CD4-positive, alpha-beta memory T cell (primary cell): ENCODE data around the gene NANOG. TPM values are rescaled to one million over a fixed set of nuclear protein-coding genes. Genes with fewer than 3 reads are reported as not detected.
"Not testable (repeated sequence)": the region's sequence is repeated elsewhere in the genome, so short reads cannot be mapped to it uniquely, and the experiment has no call there.

ENCODE experiments used
- CTCF ChIA-PET: fragments of 350-600 bp; sonication (Branson Sonifier 250); formaldehyde crosslinking; loops from one replicate; lab custom pipeline; 2021; ENCODE audit warnings: inconsistent platforms; ENCODE audit not compliant: partially characterized antibody; lab: Charles Lee
- POLR2A ChIA-PET: fragments of 350-600 bp; sonication (Branson Sonifier 250); formaldehyde crosslinking; loops from one replicate; lab custom pipeline; 2021; ENCODE audit not compliant: partially characterized antibody; lab: Charles Lee
- DNase-seq, 5 donors: peaks; one replicate each; pipeline versions ENCODE4 v3.0.0 to v3.0.0-alpha.2; 2020 to 2022; ENCODE audit warnings: mixed read lengths in 1 of 5
- H3K27ac ChIP-seq: one replicate; pipeline ENCODE4 v1.7.0; 2013; ENCODE audit warnings: low read depth, low read length
- H3K27me3 ChIP-seq: 2 replicates; pipeline ENCODE4 v1.7.0; 2013; ENCODE audit warnings: mild to moderate bottlenecking, low read length, moderate library complexity; ENCODE audit not compliant: insufficient read depth
- H3K36me3 ChIP-seq: 2 replicates; pipeline ENCODE4 v1.7.0; 2013; ENCODE audit warnings: mild to moderate bottlenecking, low read length, moderate library complexity; ENCODE audit not compliant: insufficient read depth
- H3K4me1 ChIP-seq: 2 replicates; pipeline ENCODE4 v1.7.0; 2013; ENCODE audit warnings: mild to moderate bottlenecking, low read length, moderate library complexity; ENCODE audit not compliant: insufficient read depth
- H3K4me3 ChIP-seq, 2 donors: one replicate each; pipeline ENCODE4 v1.7.0; 2013; ENCODE audit warnings: low read length in 2 of 2, mild to moderate bottlenecking in 1 of 2
- H3K9me3 ChIP-seq, 2 donors: one replicate each; pipeline ENCODE4 v1.7.0; 2013; ENCODE audit warnings: low read length in 2 of 2, control low read depth in 1 of 2; ENCODE audit not compliant: control insufficient read depth in 1 of 2
- H3K27ac Mint-ChIP-seq, 7 donors: one replicate each; pipeline ENCODE4 v1.8.0; 2020 to 2021; ENCODE audit warnings: mixed read lengths in 7 of 7, mild to moderate bottlenecking in 6 of 7, inconsistent platforms in 3 of 7, moderate library complexity in 3 of 7
- H3K27me3 Mint-ChIP-seq, 2 donors: one replicate each; pipeline ENCODE4 v1.8.0; 2020 to 2021; ENCODE audit warnings: mixed read lengths in 2 of 2
- H3K36me3 Mint-ChIP-seq, 2 donors: one replicate each; pipeline ENCODE4 v1.8.0; 2020 to 2021; ENCODE audit warnings: mixed read lengths in 2 of 2, inconsistent platforms in 1 of 2, mild to moderate bottlenecking in 1 of 2
- H3K4me1 Mint-ChIP-seq, 4 donors: one replicate each; pipeline ENCODE4 v1.8.0; 2020 to 2021; ENCODE audit warnings: mixed read lengths in 4 of 4, mild to moderate bottlenecking in 1 of 4
- H3K4me3 Mint-ChIP-seq, 8 donors: one replicate each; pipeline ENCODE4 v1.8.0; 2020 to 2021; ENCODE audit warnings: mixed read lengths in 8 of 8, mild to moderate bottlenecking in 7 of 8, moderate library complexity in 6 of 8, inconsistent platforms in 3 of 8
- H3K9me3 Mint-ChIP-seq, 8 donors: one replicate each; pipeline ENCODE4 v1.8.0; 2020 to 2021; ENCODE audit warnings: mixed read lengths in 8 of 8, mild to moderate bottlenecking in 5 of 8, inconsistent platforms in 3 of 8, moderate library complexity in 1 of 8
- intact Hi-C: fragments of 100-400 bp; cut with micrococcal nuclease; formaldehyde crosslinking; loops from one replicate; pipeline ENCODE4 v1.15.1; 2023
- polyA plus RNA-seq, 2 donors: library from polyadenylated mRNA; unstranded; fragments of 300-500 nt; fragmentation: Illumina TruSeq; gene quantifications; one replicate each; pipeline ENCODE4 v1.2.3, GENCODE V29; 2021
- total RNA-seq, 2 experiments: library from RNA; stranded (reverse); gene quantifications; one replicate each; pipeline ENCODE4 v1.2.3, GENCODE V29; 2021

NANOG gene
- total and polyA plus RNA-seq, 4 experiments from 2014 or later, result not detected

DNA sequence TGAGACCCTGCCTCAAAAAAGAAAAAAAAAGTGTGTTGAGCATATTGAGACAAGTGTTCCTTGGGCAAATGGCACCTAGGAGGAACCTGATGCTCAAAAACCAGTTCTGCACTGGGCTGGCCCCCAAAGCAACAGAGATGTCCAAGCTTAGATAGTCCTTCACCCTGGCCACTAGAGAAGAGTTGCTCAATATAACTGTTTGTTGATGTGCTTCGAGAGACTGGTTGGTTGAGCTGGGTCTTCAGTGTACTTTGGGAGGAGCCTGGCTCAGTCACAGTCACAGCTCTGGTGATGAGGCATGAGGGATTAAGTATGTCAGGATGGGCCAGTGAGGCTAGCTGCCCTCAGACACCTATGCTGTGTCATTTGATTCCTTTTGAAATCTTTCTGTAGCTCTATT lies 45.5 kb downstream of the NANOG start:
- POLR2A ChIA-PET, result no interaction called here
- CTCF ChIA-PET, result no interaction called here

GRCh38 chr12:7835116-7835515 lies 45.9 kb downstream of the NANOG start:
- Histone ChIP-seq H3K9me3 (no peaks in the 10 kb centered on the region), H3K27ac (no peak overlapping the region), H3K4me1 (no peaks in the 10 kb centered on the region), H3K36me3 (no peaks in the 10 kb centered on the region), H3K4me3 (no peak overlapping the region), H3K27me3 (no peaks in the 10 kb centered on the region)
- POLR2A ChIA-PET, result no interaction called here
- H3K4me3 Mint-ChIP-seq, result no peak overlapping the region
- intact Hi-C loops, result no loop called here
- H3K36me3 Mint-ChIP-seq, result no peaks in the 10 kb centered on the region
- no peaks in the 10 kb centered on the region for H3K9me3 Mint-ChIP-seq
- no peak for DNase-seq
- H3K27ac Mint-ChIP-seq, result no peak overlapping the region
- peaks cover 6 to 7% of the 10 kb centered on the region in 2 donors for H3K27me3 Mint-ChIP-seq
- CTCF ChIA-PET, result no interaction called here
- no peaks in the 10 kb centered on the region for H3K4me1 Mint-ChIP-seq

More for the DNA sequence above, 45.5 kb downstream of the NANOG start:
- H3K27me3 Mint-ChIP-seq, result peaks cover 6 to 7% of the 10 kb centered on the region in 2 donors
- no peaks in the 10 kb centered on the region for H3K9me3 ChIP-seq
- no peak overlapping the region for H3K4me3 Mint-ChIP-seq
- no peaks in the 10 kb centered on the region for H3K36me3 ChIP-seq
- no peaks in the 10 kb centered on the region for H3K4me1 Mint-ChIP-seq
- H3K36me3 Mint-ChIP-seq, result no peaks in the 10 kb centered on the region
- intact Hi-C loops, result no loop called here
- H3K27me3 ChIP-seq, result no peaks in the 10 kb centered on the region
- no peaks in the 10 kb centered on the region for H3K4me1 ChIP-seq
- H3K27ac Mint-ChIP-seq, result no peak overlapping the region
- H3K4me3 ChIP-seq, result no peak overlapping the region
- DNase-seq, result no peak
- no peak overlapping the region for H3K27ac ChIP-seq
- no peaks in the 10 kb centered on the region for H3K9me3 Mint-ChIP-seq

DNA sequence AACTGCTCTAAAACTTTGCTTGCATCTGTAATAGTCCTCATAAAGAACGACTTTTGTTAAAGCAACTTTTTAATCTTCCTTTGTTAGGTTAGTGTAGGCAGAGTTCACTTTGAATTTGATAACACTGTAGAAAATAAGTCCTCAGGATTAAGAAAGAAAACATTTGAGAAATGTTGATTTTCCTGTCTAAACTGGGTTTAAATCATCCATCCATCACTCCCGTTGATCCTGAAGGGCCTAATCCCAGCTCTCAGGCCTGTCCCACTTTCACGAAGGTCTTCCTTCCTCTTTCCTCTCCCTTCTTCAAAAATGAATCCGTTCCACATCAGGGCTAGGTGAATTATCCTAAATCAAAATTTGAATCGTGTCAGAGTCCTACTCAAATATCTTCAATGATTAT lies 46.6 kb downstream of the NANOG start:
- POLR2A ChIA-PET, result no interaction called here
- no peaks in the 10 kb centered on the region for H3K4me1 Mint-ChIP-seq

DNA sequence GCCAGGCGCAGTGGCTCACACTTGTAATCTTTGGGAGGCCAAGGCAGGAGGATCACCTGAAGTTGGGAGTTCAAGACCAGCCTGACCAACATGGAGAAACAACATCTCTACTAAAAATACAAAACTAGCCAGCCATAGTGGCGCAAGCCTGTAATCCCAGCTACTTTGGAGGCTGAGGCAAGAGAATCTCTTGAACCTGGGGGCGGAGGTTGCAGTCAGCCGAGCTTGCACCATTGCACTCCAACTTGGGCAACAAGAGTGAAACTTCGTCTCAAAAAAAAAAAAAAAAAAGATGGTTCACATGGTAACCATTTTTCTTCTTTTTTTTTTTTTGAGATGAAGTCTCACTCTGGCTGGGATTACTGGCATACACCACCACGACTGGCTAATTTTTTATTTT lies 48.2 kb downstream of the NANOG start:
- ChIA-PET POLR2A (no interaction called here), CTCF (no interaction called here)
- H3K9me3 Mint-ChIP-seq, result no peaks in the 10 kb centered on the region
- no peaks in the 10 kb centered on the region for H3K36me3 ChIP-seq
- H3K27ac ChIP-seq, result no peak overlapping the region
- no peaks in the 10 kb centered on the region for H3K36me3 Mint-ChIP-seq
- DNase-seq, result no peak
- H3K9me3 ChIP-seq, result no peaks in the 10 kb centered on the region
- intact Hi-C loops, result no loop called here
- no peaks in the 10 kb centered on the region for H3K4me1 ChIP-seq
- no peak overlapping the region for H3K4me3 ChIP-seq
- no peaks in the 10 kb centered on the region for H3K27me3 ChIP-seq
- no peak overlapping the region for H3K27ac Mint-ChIP-seq
- H3K27me3 Mint-ChIP-seq, result peaks cover 6 to 8% of the 10 kb centered on the region in 2 donors
- H3K4me3 Mint-ChIP-seq, result no peak overlapping the region
- H3K4me1 Mint-ChIP-seq, result peaks cover 0 to 1% (median 0%) of the 10 kb centered on the region in 4 donors

More for the DNA sequence above, 46.6 kb downstream of the NANOG start:
- Mint-ChIP-seq H3K27me3 (peaks cover 6 to 7% of the 10 kb centered on the region in 2 donors), H3K27ac (peak overlapping the region in 1 of 7 donors; percentile 29), H3K4me3 (no peak overlapping the region), H3K9me3 (no peaks in the 10 kb centered on the region), H3K36me3 (no peaks in the 10 kb centered on the region)
- no peaks in the 10 kb centered on the region for H3K4me1 ChIP-seq
- DNase-seq, result no peak
- no peaks in the 10 kb centered on the region for H3K27me3 ChIP-seq
- H3K27ac ChIP-seq, result no peak overlapping the region
- no peak overlapping the region for H3K4me3 ChIP-seq
- no peaks in the 10 kb centered on the region for H3K9me3 ChIP-seq
- intact Hi-C loops, result no loop called here
- CTCF ChIA-PET, result interaction anchor here (0.5 kb wide), 1 partner anchor 75 kb away, joined by 3 read pairs; no protein-coding TSS in a partner anchor
- no peaks in the 10 kb centered on the region for H3K36me3 ChIP-seq

GRCh38 chr12:7839226-7839625 lies 50.0 kb downstream of the NANOG start:
- H3K4me1 Mint-ChIP-seq, H3K36me3 Mint-ChIP-seq, DNase-seq, H3K27me3 Mint-ChIP-seq, H3K4me3 ChIP-seq, H3K4me1 ChIP-seq, H3K27me3 ChIP-seq, H3K4me3 Mint-ChIP-seq, H3K27ac ChIP-seq, H3K36me3 ChIP-seq, H3K9me3 Mint-ChIP-seq, intact Hi-C loops, POLR2A ChIA-PET, H3K27ac Mint-ChIP-seq, H3K9me3 ChIP-seq: not testable (repeated sequence)
- CTCF ChIA-PET, result interaction anchor here (0.9 kb wide), 1 partner anchor 8 kb away, joined by 3 read pairs; no protein-coding TSS in a partner anchor

- H3K4me3 Mint-ChIP-seq, H3K27me3 ChIP-seq, H3K9me3 ChIP-seq, DNase-seq, intact Hi-C loops, H3K36me3 Mint-ChIP-seq, H3K4me1 ChIP-seq, POLR2A ChIA-PET, H3K27ac Mint-ChIP-seq, H3K4me1 Mint-ChIP-seq, H3K27ac ChIP-seq, H3K36me3 ChIP-seq, H3K4me3 ChIP-seq, H3K9me3 Mint-ChIP-seq: not testable (repeated sequence)
- peaks cover 8 to 10% of the 10 kb centered on the region in 2 donors for H3K27me3 Mint-ChIP-seq
- CTCF ChIA-PET, result interaction anchor here (0.9 kb wide), 1 partner anchor 9 kb away, joined by 3 read pairs; no protein-coding TSS in a partner anchor
Observed at GRCh38 chr12:7839848-7840247, 50.6 kb downstream of the NANOG start.

DNA sequence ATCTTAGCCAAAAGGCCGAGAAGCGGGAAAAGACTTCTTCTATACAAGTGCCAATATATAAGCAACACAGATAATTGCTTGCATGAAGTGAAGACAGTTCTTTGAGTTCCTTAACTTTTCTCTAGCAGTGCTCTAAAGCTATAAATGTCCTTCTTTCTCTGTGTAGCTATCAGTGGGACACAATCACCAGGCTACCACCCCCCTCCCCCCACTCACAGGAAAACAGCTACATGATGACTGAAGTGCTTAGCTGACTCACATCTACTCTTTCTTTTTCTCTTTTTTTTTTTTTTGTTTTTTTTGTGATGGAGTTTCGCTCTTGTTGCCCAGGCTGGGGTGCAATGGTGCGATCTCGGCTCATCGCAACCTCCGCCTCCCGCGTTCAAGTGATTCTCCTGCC lies 53.2 kb downstream of the NANOG start:
- intact Hi-C loops, DNase-seq, H3K4me3 Mint-ChIP-seq, H3K4me1 Mint-ChIP-seq, H3K9me3 Mint-ChIP-seq, H3K27ac ChIP-seq, H3K9me3 ChIP-seq, POLR2A ChIA-PET, H3K27ac Mint-ChIP-seq, H3K36me3 Mint-ChIP-seq, CTCF ChIA-PET, H3K27me3 ChIP-seq, H3K4me1 ChIP-seq, H3K4me3 ChIP-seq, H3K36me3 ChIP-seq: not testable (repeated sequence)
- H3K27me3 Mint-ChIP-seq, result peaks cover 4 to 11% of the 10 kb centered on the region in 2 donors

- Mint-ChIP-seq H3K27ac (peak overlapping the region in 1 of 7 donors; percentile 63), H3K4me3 (peak overlapping the region in 3 of 8 donors; percentile 33 to 55 (median 47)), H3K27me3 (peaks cover 7 to 11% of the 10 kb centered on the region in 2 donors)
- intact Hi-C loops, POLR2A ChIA-PET, H3K36me3 ChIP-seq, CTCF ChIA-PET, H3K4me3 ChIP-seq, H3K36me3 Mint-ChIP-seq, H3K27ac ChIP-seq, H3K27me3 ChIP-seq, H3K4me1 Mint-ChIP-seq, H3K9me3 Mint-ChIP-seq, H3K4me1 ChIP-seq, H3K9me3 ChIP-seq: not testable (repeated sequence)
- DNase-seq, result peak in 1 of 5 donors; percentile 10
Observed at GRCh38 chr12:7843149-7843548, 53.9 kb downstream of the NANOG start.
